HTR-8/SVneo (cell line): ENCODE results near the gene DNAJC6.

ENCODE experiments used
- DNase-seq: peaks from one replicate; pipeline ENCODE4 v3.0.0; 2011; ENCODE audit warnings: low spot score, mixed read lengths; ENCODE audit not compliant: insufficient read length
- FAIRE-seq: peaks from 2 replicates; lab custom pipeline; 2011; peaks lifted over from hg19 to GRCh38; lab: Jason Lieb, UNC

Gene DNAJC6

GRCh38 chr1:65422241-65423203 lies 113.2 kb downstream of the DNAJC6 start:
- no peak for FAIRE-seq
- no peak for DNase-seq

- no peak for FAIRE-seq
- DNase-seq = peak; percentile 47
These were observed 114.7 kb downstream of the DNAJC6 start for GRCh38 chr1:65423884-65424572.

- no peak for FAIRE-seq
These were observed 115.2 kb downstream of the DNAJC6 start for GRCh38 chr1:65424573-65424889.

GRCh38 chr1:65425006-65425405 lies 115.7 kb downstream of the DNAJC6 start:
- FAIRE-seq (no peak), DNase-seq (no peak)

More at GRCh38 chr1:65424573-65424889, 115.2 kb downstream of the DNAJC6 start:
- DNase-seq = no peak

DNA sequence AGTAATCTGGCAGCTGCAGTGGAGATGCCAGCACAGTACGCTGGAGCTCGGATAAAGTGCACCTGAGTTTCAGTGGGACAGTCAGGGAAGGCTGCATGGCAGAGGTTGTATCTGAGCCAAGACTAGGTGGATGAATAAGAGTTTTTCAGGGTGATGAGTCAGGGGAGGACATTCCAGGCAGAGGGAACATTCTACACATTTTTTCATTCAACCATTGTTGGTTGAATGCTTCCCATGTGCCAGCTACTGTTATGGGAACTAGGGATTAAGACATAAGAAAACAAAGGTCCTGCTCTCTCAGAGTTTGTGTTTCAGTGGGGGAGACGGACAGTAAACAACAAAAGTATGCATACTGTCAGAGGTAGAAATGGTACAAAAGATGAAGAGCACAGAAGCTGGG lies 116.4 kb downstream of the DNAJC6 start:
- peak; percentile 27 for DNase-seq
- no peak for FAIRE-seq

- no peak for DNase-seq
- FAIRE-seq = no peak
These were observed 119.7 kb downstream of the DNAJC6 start for GRCh38 chr1:65429078-65429477.

DNA sequence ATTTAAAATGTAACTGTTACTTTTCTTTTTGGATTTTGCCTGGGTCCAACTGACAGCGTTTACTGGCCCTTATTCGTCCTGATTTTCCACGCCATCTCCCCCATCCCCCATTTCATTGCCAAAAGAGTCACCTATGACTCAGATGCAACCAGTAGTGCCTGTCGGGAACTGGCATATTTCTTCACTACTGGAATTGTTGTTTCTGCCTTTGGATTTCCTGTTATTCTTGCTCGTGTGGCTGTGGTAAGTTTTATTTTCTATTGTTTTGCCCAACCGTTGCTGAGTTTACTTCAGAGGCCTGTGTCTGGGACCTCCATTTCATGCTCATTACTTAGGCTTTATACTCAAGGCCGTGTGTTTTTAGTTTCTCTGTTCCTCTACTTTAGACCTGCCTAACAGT lies 120.5 kb downstream of the DNAJC6 start:
- DNase-seq = peak; percentile 37
- FAIRE-seq = no peak

DNA sequence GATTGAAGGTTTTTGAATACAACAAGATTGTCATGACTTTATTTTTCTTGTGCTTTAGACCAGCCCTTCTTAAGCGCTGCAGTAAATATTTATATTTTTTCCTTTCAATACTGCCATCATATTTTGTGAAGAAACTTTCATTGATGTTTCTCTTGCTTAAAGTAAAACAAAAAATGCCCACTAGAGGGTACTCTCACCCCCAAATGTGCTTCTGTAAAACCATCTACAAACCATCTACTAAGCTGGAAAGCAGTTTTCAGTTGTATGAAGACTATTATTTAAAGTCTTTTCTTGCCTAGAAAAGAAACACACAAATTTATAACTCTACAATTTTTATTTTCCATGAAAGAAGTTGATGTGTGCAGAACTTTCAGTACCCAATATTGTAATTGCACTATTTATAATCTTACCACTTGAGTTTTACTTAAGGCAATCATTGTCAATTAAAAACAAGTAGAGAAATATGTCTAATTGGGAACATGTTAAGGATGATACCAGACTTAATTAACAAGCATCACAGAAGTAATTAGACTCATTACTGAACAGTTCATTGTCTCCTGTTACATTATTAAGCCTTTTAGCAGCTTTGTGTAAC lies 121.9 kb downstream of the DNAJC6 start:
- FAIRE-seq (no peak), DNase-seq (no peak)

DNA sequence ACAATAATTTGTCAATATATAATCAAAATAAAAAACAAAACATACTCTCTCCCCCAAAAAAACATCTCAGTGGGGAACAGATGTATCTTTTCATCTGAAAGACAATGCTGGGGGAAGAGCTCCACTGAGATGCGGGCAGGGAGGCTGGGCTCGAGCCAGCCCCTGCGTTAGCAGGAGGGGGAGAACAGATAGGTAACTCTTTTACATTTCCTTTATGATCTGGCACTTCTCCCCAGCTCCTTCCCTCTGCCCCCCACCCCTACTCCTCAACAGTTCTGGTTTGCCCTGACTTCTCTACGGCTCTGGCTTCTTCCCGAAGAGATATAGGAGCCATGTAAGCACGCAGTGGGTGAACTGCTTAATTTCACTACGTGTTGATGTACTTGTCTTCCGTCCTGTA lies 123.6 kb downstream of the DNAJC6 start:
- FAIRE-seq = no peak
- no peak for DNase-seq

GRCh38 chr1:65434255-65434654 lies 124.9 kb downstream of the DNAJC6 start:
- FAIRE-seq (no peak), DNase-seq (no peak)

DNA sequence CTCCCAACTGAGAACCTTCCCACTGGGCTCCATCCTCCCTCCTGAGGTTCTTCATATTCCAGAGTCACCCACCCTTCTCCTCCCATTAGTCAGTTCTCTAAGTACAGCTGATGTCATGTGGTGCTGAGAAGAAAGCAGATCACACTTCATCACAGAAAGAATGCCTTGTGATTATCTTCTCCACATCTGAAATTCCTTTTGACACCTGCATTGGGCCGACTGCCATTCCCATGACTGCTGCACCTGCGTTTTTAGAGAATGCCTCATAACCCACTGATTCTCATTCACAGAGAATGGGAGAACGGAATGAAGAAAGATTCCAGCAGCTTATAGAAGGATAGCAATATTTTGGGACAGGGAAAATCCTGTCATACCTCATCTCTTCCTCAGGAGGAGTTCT lies 125.4 kb downstream of the DNAJC6 start:
- FAIRE-seq (no peak), DNase-seq (no peak)

DNA sequence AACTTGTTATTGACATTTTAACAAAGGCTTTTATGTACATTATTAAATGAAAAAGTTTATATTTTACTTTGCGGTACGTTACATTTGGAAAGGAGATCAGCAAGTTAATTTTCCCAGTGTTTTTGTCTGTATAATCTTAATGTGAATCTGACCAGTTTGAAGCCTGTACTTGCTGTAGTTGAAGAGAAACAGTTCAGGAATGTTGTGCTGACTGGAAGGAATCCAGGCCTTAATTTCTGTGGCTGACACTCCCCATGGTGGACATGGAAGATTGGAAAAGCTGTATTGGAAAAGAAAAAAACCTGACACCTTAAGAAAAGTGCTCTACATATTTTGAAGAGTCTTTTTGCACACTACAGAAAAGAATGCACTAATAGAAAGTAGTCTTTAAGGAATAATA lies 126.6 kb downstream of the DNAJC6 start:
- DNase-seq (no peak), FAIRE-seq (no peak)

- FAIRE-seq = no peak
These were observed 128.3 kb downstream of the DNAJC6 start for GRCh38 chr1:65437616-65438015.

GRCh38 chr1:65440322-65440900 lies 131.1 kb downstream of the DNAJC6 start:
- FAIRE-seq (no peak), DNase-seq (no peak)

More at GRCh38 chr1:65437616-65438015, 128.3 kb downstream of the DNAJC6 start:
- no peak for DNase-seq

- FAIRE-seq (no peak), DNase-seq (no peak)
These were observed 131.6 kb downstream of the DNAJC6 start for GRCh38 chr1:65440915-65441314.

DNA sequence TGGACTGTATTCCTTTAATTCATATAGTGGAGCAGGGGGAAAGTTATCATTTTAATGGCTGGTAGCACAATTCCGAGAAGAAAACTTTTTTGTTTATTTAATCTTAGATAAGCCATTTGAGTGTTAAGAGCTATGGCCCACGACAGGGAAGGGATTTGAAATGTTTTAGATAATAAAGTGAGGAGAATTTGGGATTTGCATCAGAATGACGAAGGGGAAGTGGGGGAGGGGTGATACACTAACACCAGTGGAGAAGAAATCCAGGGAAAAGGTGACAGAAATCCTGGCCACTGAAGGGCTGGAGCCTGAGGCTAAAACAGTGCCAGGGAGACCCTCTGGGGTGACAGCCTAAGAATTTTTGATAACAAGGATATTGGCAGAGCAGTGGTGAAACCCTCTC lies 132.1 kb downstream of the DNAJC6 start:
- DNase-seq (no peak), FAIRE-seq (no peak)

- FAIRE-seq (no peak), DNase-seq (no peak)
These were observed 133.1 kb downstream of the DNAJC6 start for GRCh38 chr1:65442442-65442841.

- no peak for FAIRE-seq
These were observed 134.3 kb downstream of the DNAJC6 start for GRCh38 chr1:65443647-65444046.

GRCh38 chr1:65444128-65444640 lies 134.8 kb downstream of the DNAJC6 start:
- DNase-seq (no peak), FAIRE-seq (no peak)

More at GRCh38 chr1:65443647-65444046, 134.3 kb downstream of the DNAJC6 start:
- no peak for DNase-seq

DNA sequence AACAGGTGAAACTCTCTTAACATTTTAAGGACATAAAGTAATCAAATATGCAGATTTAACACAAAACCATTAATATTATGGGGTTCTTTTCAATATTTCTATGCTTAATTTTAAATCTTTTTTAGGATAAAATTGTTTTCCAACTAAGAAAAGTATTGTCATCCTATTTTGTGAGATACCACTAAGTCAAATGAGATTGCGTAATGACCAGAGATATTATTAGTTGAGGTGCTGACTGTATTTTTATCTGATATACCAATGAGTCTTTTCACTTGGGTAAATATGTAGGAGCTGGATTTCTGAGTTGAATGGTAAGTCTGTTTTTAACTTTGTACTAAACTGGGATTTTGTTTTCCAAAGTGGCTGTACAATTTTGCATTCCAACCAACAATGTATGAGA lies 136.5 kb downstream of the DNAJC6 start:
- DNase-seq = no peak
- no peak for FAIRE-seq
